Neuronal stem cell (in vitro differentiated cells): ENCODE results near the gene MAD1L1.
A peak's percentile ranks its signal among the peaks of the same experiment; 100 is the strongest.

Experiments used
- DNase-seq: peaks from one replicate; pipeline ENCODE4 v3.0.0-alpha.2; 2013; ENCODE audit warnings: low spot score
- H2AFZ ChIP-seq: one replicate; pipeline ENCODE4 v1.6.1; 2013; ENCODE audit warnings: mild to moderate bottlenecking, low read length, inconsistent platforms
- H2AK5ac ChIP-seq: 2 replicates; pipeline ENCODE4 v1.6.1; 2013; ENCODE audit warnings: low read depth, mild to moderate bottlenecking, inconsistent platforms, low read length, moderate library complexity, mixed read lengths
- H2BK120ac ChIP-seq: 2 replicates; pipeline ENCODE4 v1.6.1; 2013; ENCODE audit warnings: low read depth, mild to moderate bottlenecking, inconsistent platforms, low read length, moderate library complexity, mixed read lengths
- H2BK12ac ChIP-seq: one replicate; pipeline ENCODE4 v1.6.1; 2013; ENCODE audit warnings: low read length, inconsistent platforms
- H2BK15ac ChIP-seq: 2 replicates; pipeline ENCODE4 v1.6.1; 2013; ENCODE audit warnings: mild to moderate bottlenecking, low read length, inconsistent platforms, mixed read lengths
- H2BK5ac ChIP-seq: one replicate; pipeline ENCODE4 v1.6.1; 2013; ENCODE audit warnings: inconsistent platforms, mild to moderate bottlenecking, low read length, moderate library complexity
- H3K14ac ChIP-seq: one replicate; pipeline ENCODE4 v1.6.1; 2013; ENCODE audit warnings: low read length, inconsistent platforms
- H3K18ac ChIP-seq: 2 replicates; pipeline ENCODE4 v1.6.1; 2013; ENCODE audit warnings: low read length, inconsistent platforms
- H3K23ac ChIP-seq: 2 replicates; pipeline ENCODE4 v1.6.1; 2013; ENCODE audit warnings: low read depth, mild to moderate bottlenecking, mixed read lengths, low read length, inconsistent platforms; ENCODE audit not compliant: poor library complexity
- H3K27ac ChIP-seq: replicated peaks from 3 replicates; pipeline ENCODE4 v1.5.1; 2013; ENCODE audit warnings: low read length, inconsistent platforms
- H3K27me3 ChIP-seq, 3 experiments: 2 replicates each; pipeline ENCODE4 v1.6.1; 2013; ENCODE audit warnings: low read length in 3 of 3, mild to moderate bottlenecking in 2 of 3, inconsistent platforms in 1 of 3, low read depth in 1 of 3, mixed read lengths in 1 of 3, moderate library complexity in 1 of 3; ENCODE audit not compliant: control insufficient read depth in 3 of 3, insufficient read depth in 3 of 3
- H3K36me3 ChIP-seq, 2 donors: replicated peaks in 1 of 2; 2 replicates each; pipeline ENCODE4 v1.6.1; 2013; ENCODE audit warnings: low read length in 2 of 2; ENCODE audit not compliant: control insufficient read depth in 2 of 2, insufficient read depth in 2 of 2
- H3K4ac ChIP-seq: 2 replicates; pipeline ENCODE4 v1.6.1; 2013; ENCODE audit warnings: inconsistent platforms, mild to moderate bottlenecking, low read length, moderate library complexity
- H3K4me1 ChIP-seq, 2 donors: 1 replicate in 1 of 2; 2 replicates in 1 of 2; pipeline ENCODE4 v1.6.1; 2013; ENCODE audit warnings: low read length in 2 of 2, low read depth in 1 of 2; ENCODE audit not compliant: control insufficient read depth in 2 of 2, insufficient read depth in 1 of 2
- H3K4me2 ChIP-seq: one replicate; pipeline ENCODE4 v1.6.1; 2013; ENCODE audit warnings: mild to moderate bottlenecking, low read length, inconsistent platforms; ENCODE audit not compliant: insufficient read depth, poor library complexity, severe bottlenecking
- H3K4me3 ChIP-seq, 2 donors: 2 replicates each; pipeline ENCODE4 v1.5.1; 2013; ENCODE audit warnings: low read length in 2 of 2, mild to moderate bottlenecking in 2 of 2, inconsistent platforms in 1 of 2, moderate library complexity in 1 of 2
- H3K79me1 ChIP-seq: one replicate; pipeline ENCODE4 v1.6.1; 2013; ENCODE audit warnings: low read depth, mild to moderate bottlenecking, inconsistent platforms, low read length, moderate library complexity
- H3K9ac ChIP-seq: one replicate; pipeline ENCODE4 v1.6.1; 2013; ENCODE audit warnings: mild to moderate bottlenecking, low read depth, low read length, inconsistent platforms; ENCODE audit not compliant: poor library complexity
- H3K9me3 ChIP-seq, 2 donors: replicated peaks in 1 of 2; 2 replicates each; pipeline versions ENCODE3 to v1.6.1; 2013; ENCODE audit warnings: low read length in 2 of 2, mild to moderate bottlenecking in 2 of 2, inconsistent platforms in 1 of 2, low read depth in 1 of 2, mixed read lengths in 1 of 2, moderate library complexity in 1 of 2; ENCODE audit not compliant: control insufficient read depth in 2 of 2, insufficient read depth in 1 of 2
- H4K8ac ChIP-seq: one replicate; pipeline ENCODE4 v1.6.1; 2013; ENCODE audit warnings: low read depth, mild to moderate bottlenecking, inconsistent platforms, low read length, moderate library complexity
- H4K91ac ChIP-seq: one replicate; pipeline ENCODE4 v1.6.1; 2013; ENCODE audit warnings: low read length, low read depth, mild to moderate bottlenecking, inconsistent platforms; ENCODE audit not compliant: poor library complexity
- WGBS, 2 donors: extraction: QIAGEN DNeasy Blood & Tissue Kit; methylation state at CpG; one replicate each; pipeline ENCODE4 v1.1.7; 2013; ENCODE audit warnings: missing lambda C conversion rate in 2 of 2, mixed read lengths in 1 of 2; ENCODE audit not compliant: insufficient read length in 2 of 2, insufficient replicate concordance in 1 of 2; ENCODE audit errors: extremely low coverage in 2 of 2; 5-methylcytosine and 5-hydroxymethylcytosine counted together

MAD1L1 gene

GRCh38 chr7:1920266-1920681 is 312.5 kb downstream of the MAD1L1 start:
- no peaks in the 10 kb centered on the region for H3K9me3 ChIP-seq
- H2AFZ ChIP-seq, result no peak overlapping the region
- H3K27me3 ChIP-seq, result no peaks in the 10 kb centered on the region
- H3K14ac ChIP-seq, result no peak overlapping the region
- peak overlapping the region; percentile 65 for H3K18ac ChIP-seq
- H3K4me1 ChIP-seq, result no peaks in the 10 kb centered on the region
- no CpG with 5 or more reads among the region's 20 CpGs for WGBS, 2 donors
- H3K9ac ChIP-seq, result peak overlapping the region; percentile 12
- H3K36me3 ChIP-seq, result no peaks in the 10 kb centered on the region
- no peak overlapping the region for H2BK15ac ChIP-seq
- H3K23ac ChIP-seq, result no peak overlapping the region
- DNase-seq, result no peak
- H3K27ac ChIP-seq, result no peak overlapping the region
- H4K8ac ChIP-seq, result no peak overlapping the region
- H3K4me2 ChIP-seq, result no peak overlapping the region
- H2AK5ac ChIP-seq, result peak overlapping the region; percentile 42
- H3K79me1 ChIP-seq, result peaks cover 5% of the 10 kb centered on the region
- H2BK5ac ChIP-seq, result no peak overlapping the region
- no peak overlapping the region for H2BK120ac ChIP-seq
- H3K4ac ChIP-seq, result no peak overlapping the region
- no peak overlapping the region for H4K91ac ChIP-seq
- H2BK12ac ChIP-seq, result no peak overlapping the region
- H3K4me3 ChIP-seq, result no peak overlapping the region

- Histone ChIP-seq H3K18ac (peak overlapping the region; percentile 65), H3K27ac (no peak overlapping the region), H3K4me2 (no peak overlapping the region), H3K9ac (peak overlapping the region; percentile 16), H2BK120ac (no peak overlapping the region), H2BK15ac (no peak overlapping the region), H3K36me3 (no peaks in the 10 kb centered on the region), H3K4ac (peak overlapping the region; percentile 56), H3K9me3 (no peaks in the 10 kb centered on the region), H4K91ac (no peak overlapping the region), H2AFZ (no peak overlapping the region), H3K4me1 (no peaks in the 10 kb centered on the region), H3K23ac (no peak overlapping the region), H2BK5ac (no peak overlapping the region), H3K14ac (no peak overlapping the region), H3K79me1 (peaks cover 6% of the 10 kb centered on the region), H4K8ac (no peak overlapping the region), H2AK5ac (peak overlapping the region; percentile 42), H3K4me3 (no peak overlapping the region), H2BK12ac (no peak overlapping the region), H3K27me3 (no peaks in the 10 kb centered on the region)
- no CpG with 5 or more reads among the region's 22 CpGs for WGBS, 2 donors
- no peak for DNase-seq
Observed at GRCh38 chr7:1919539-1920265, 313.0 kb downstream of the MAD1L1 start.

- no peak overlapping the region for H4K91ac ChIP-seq
- H3K18ac ChIP-seq, result peak overlapping the region; percentile 65
- H3K4me3 ChIP-seq, result no peak overlapping the region
- H4K8ac ChIP-seq, result no peak overlapping the region
- no peak overlapping the region for H2AFZ ChIP-seq
- H3K4me2 ChIP-seq, result no peak overlapping the region
- no peak overlapping the region for H2BK5ac ChIP-seq
- no peak overlapping the region for H3K9ac ChIP-seq
- no peaks in the 10 kb centered on the region for H3K36me3 ChIP-seq
- H3K9me3 ChIP-seq, result no peaks in the 10 kb centered on the region
- H3K4ac ChIP-seq, result peak overlapping the region; percentile 56
- H3K4me1 ChIP-seq, result peaks cover 0 to 1% of the 10 kb centered on the region in 2 donors
- no peak overlapping the region for H2AK5ac ChIP-seq
- H3K14ac ChIP-seq, result no peak overlapping the region
- no peak for DNase-seq
- H3K27me3 ChIP-seq, result no peaks in the 10 kb centered on the region
- H3K79me1 ChIP-seq, result peaks cover 6% of the 10 kb centered on the region
- H2BK120ac ChIP-seq, result no peak overlapping the region
- no CpG with 5 or more reads among the region's 25 CpGs for WGBS, 2 donors
- peak overlapping the region; percentile 12 for H2BK15ac ChIP-seq
- H2BK12ac ChIP-seq, result no peak overlapping the region
- no peak overlapping the region for H3K27ac ChIP-seq
- H3K23ac ChIP-seq, result peak overlapping the region; percentile 67
Observed at GRCh38 chr7:1918881-1919525, 313.7 kb downstream of the MAD1L1 start.

GRCh38 chr7:1918063-1918645 is 314.6 kb downstream of the MAD1L1 start:
- WGBS, 2 donors, result no CpG with 5 or more reads among the region's 23 CpGs
- peak overlapping the region; percentile 65 for H3K23ac ChIP-seq
- H2AFZ ChIP-seq, result no peak overlapping the region

More at GRCh38 chr7:1918063-1918645, 314.6 kb downstream of the MAD1L1 start:
- Histone ChIP-seq H3K9ac (no peak overlapping the region), H2BK120ac (no peak overlapping the region), H3K27ac (no peak overlapping the region), H3K27me3 (no peaks in the 10 kb centered on the region), H3K14ac (peak overlapping the region; percentile 71), H2BK15ac (no peak overlapping the region), H2BK5ac (no peak overlapping the region), H3K36me3 (no peaks in the 10 kb centered on the region), H3K79me1 (peaks cover 6% of the 10 kb centered on the region), H4K8ac (no peak overlapping the region), H3K9me3 (no peaks in the 10 kb centered on the region), H3K4me1 (peaks cover 0 to 2% of the 10 kb centered on the region in 2 donors), H3K4me2 (no peak overlapping the region), H3K18ac (peak overlapping the region; percentile 70), H2BK12ac (peak overlapping the region; percentile 90), H3K4ac (no peak overlapping the region), H2AK5ac (no peak overlapping the region), H3K4me3 (no peak overlapping the region), H4K91ac (peak overlapping the region; percentile 53)
- no peak for DNase-seq
